Esophagus squamous epithelium (tissue), 5 donors: Measurements from ENCODE around the gene IKBKE. TPM values are rescaled to one million over a fixed set of nuclear protein-coding genes. Genes with fewer than 3 reads are reported as not detected.
A peak's percentile ranks its signal among the peaks of the same experiment; 100 is the strongest.

Source experiments
- DNase-seq: peaks from one replicate; lab custom pipeline; 2025; lab: John Stamatoyannopoulos, UW
- H3K27ac ChIP-seq, 4 donors: fragments of 200-600 bp; sonication (generic); one replicate each; pipeline ENCODE4 v1.5.1; 2016 to 2019; ENCODE audit warnings: mild to moderate bottlenecking in 1 of 4
- H3K27me3 ChIP-seq, 4 donors: fragments of 200-600 bp; sonication (generic); 1 replicate in 3 of 4; 2 replicates in 1 of 4; pipeline versions ENCODE4 v1.5.1 to v1.6.0; 2017 to 2021; ENCODE audit warnings: antibody characterized with exemption in 1 of 4
- H3K36me3 ChIP-seq, 3 donors: fragments of 200-600 bp; sonication (generic); one replicate each; pipeline ENCODE4 v1.5.1; 2016 to 2019
- H3K4me1 ChIP-seq, 3 donors: fragments of 200-600 bp; sonication (generic); one replicate each; pipeline ENCODE4 v1.5.1; 2017 to 2019
- H3K4me3 ChIP-seq, 4 donors: fragments of 200-600 bp; sonication (generic); 1 replicate in 3 of 4; 2 replicates in 1 of 4; pipeline ENCODE4 v1.5.1; 2016 to 2019; ENCODE audit warnings: mild to moderate bottlenecking in 2 of 4, moderate library complexity in 1 of 4
- H3K9me3 ChIP-seq, 3 donors: fragments of 200-600 bp; sonication (generic); one replicate each; pipeline ENCODE4 v1.5.1; 2016 to 2019
- CTCF ChIP-seq, 6 experiments: fragments of 450-650 bp in 4 of 6; fragments of 200-600 bp in 2 of 6; sonication (generic) in 2 of 6; IDR thresholded peaks; one replicate each; pipeline ENCODE4 v1.5.1; 2016 to 2019; ENCODE audit warnings: antibody characterized with exemption in 6 of 6, mild to moderate bottlenecking in 4 of 6, moderate library complexity in 4 of 6
- POLR2A ChIP-seq, 4 donors: fragments of 450-650 bp; IDR thresholded peaks; one replicate each; pipeline ENCODE4 v1.6.1; 2017; ENCODE audit warnings: antibody characterized with exemption in 4 of 4, mild to moderate bottlenecking in 4 of 4, moderate library complexity in 3 of 4
- WGBS, 2 donors: methylation state at CpG; one replicate each; pipeline ENCODE4 v1.1.5; 2018; 5-methylcytosine and 5-hydroxymethylcytosine counted together
- intact Hi-C: fragments of 100-400 bp; cut with DNase I; formaldehyde crosslinking; loops from one replicate; pipeline ENCODE4 v1.15.0; 2022
- total RNA-seq, 4 donors: library from RNA; depleted of rRNA; stranded (reverse); fragments of >200 nt; gene quantifications; one replicate each; pipeline ENCODE4 v1.1.0, GENCODE V29; 2016
- donor health status: DM: yes; HTN: yes; CAD: no.

The IKBKE gene
- total RNA-seq, 4 donors from 2014 or later: 12.6 to 23.7 (median 18.1) TPM

DNA sequence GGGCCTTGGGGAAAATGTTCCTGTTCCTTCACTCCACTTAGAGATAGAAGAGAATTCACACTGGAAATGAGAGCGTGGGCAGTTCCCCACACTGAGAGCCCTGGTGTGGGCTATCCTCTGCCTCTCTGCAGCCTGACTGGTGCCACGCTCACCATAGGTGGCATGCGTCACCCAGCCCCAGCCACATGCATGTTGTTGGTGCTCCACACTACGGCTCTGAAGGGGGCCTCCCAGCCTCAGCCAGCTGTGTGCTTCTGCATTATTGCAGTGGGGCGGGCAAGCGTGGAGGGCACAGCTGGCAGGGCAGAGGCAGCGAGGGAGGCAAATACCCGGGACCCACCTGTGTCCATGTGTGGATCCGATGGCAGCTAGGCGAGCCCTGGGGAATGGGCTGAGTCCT, 22.3 kb downstream of the IKBKE start:
- DNase-seq: no peak
- no peak overlapping the region for H3K4me3 ChIP-seq
- no peaks in the 10 kb centered on the region for H3K27me3 ChIP-seq
- no peaks in the 10 kb centered on the region for H3K9me3 ChIP-seq
- 100% methylated on average over 5 of the region's 10 CpGs; no CpG with 5 or more reads in 1 of the 2 donors for WGBS, 2 donors
- TF ChIP-seq POLR2A (IDR thresholded peaks at IDR 0.05) (no peak), CTCF (IDR thresholded peaks at IDR 0.05) (no peak)
- no peak overlapping the region for H3K27ac ChIP-seq
- peaks cover 11 to 43% (median 22%) of the 10 kb centered on the region in 3 donors for H3K4me1 ChIP-seq
- intact Hi-C loops: loop anchor here (5.0 kb wide), 1 partner anchor 90 kb away; no protein-coding TSS in a partner anchor
- peaks cover 0 to 64% (median 10%) of the 10 kb centered on the region in 3 donors for H3K36me3 ChIP-seq

DNA sequence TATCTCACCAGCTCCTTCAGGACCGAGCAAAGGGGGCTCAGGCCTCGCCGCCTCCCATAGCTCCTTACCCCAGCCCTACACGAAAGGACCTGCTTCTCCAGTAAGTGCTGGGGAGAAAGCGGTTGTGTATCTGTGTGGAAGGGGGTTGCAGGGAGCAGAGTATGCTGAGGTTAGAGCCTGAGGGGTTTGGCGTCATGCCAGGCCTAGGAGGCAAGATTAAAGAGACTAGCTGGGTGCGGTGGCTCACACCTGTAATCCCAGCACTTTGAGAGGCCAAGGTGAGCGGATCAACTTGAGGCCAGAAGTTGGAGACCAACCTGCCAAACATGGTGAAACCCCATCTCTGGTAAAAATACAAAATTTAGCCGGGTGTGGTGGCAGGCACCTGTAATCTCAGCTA, 23.0 kb downstream of the IKBKE start:
- H3K4me3 ChIP-seq: no peak overlapping the region
- H3K36me3 ChIP-seq: peaks cover 0 to 57% (median 10%) of the 10 kb centered on the region in 3 donors
- TF ChIP-seq CTCF (IDR thresholded peaks at IDR 0.05): no peak
- no peak for TF ChIP-seq POLR2A (IDR thresholded peaks at IDR 0.05)
- intact Hi-C loops: loop anchor here (5.0 kb wide), 1 partner anchor 89 kb away; no protein-coding TSS in a partner anchor
- no peak for DNase-seq
- H3K4me1 ChIP-seq: peaks cover 11 to 44% (median 22%) of the 10 kb centered on the region in 3 donors
- H3K9me3 ChIP-seq: no peaks in the 10 kb centered on the region
- H3K27me3 ChIP-seq: no peaks in the 10 kb centered on the region
- no peak overlapping the region for H3K27ac ChIP-seq
- WGBS, 2 donors: 73 to 89% methylated on average over 5 to 9 of the region's 9 CpGs

GRCh38 chr1:206495011-206495461, 24.8 kb downstream of the IKBKE start:
- Histone ChIP-seq H3K36me3 (peaks cover 0 to 53% (median 10%) of the 10 kb centered on the region in 3 donors), H3K27me3 (no peaks in the 10 kb centered on the region), H3K9me3 (no peaks in the 10 kb centered on the region), H3K4me3 (no peak overlapping the region), H3K27ac (peak overlapping the region in 3 of 4 donors; percentile 22 to 59 (median 55)), H3K4me1 (peaks cover 11 to 43% (median 22%) of the 10 kb centered on the region in 3 donors)
- WGBS, 2 donors: 63 to 75% methylated on average over 6 of the region's 6 CpGs
- intact Hi-C loops: no loop called here
- TF ChIP-seq POLR2A (IDR thresholded peaks at IDR 0.05) (no peak), CTCF (IDR thresholded peaks at IDR 0.05) (no peak)
- DNase-seq: no peak

DNA sequence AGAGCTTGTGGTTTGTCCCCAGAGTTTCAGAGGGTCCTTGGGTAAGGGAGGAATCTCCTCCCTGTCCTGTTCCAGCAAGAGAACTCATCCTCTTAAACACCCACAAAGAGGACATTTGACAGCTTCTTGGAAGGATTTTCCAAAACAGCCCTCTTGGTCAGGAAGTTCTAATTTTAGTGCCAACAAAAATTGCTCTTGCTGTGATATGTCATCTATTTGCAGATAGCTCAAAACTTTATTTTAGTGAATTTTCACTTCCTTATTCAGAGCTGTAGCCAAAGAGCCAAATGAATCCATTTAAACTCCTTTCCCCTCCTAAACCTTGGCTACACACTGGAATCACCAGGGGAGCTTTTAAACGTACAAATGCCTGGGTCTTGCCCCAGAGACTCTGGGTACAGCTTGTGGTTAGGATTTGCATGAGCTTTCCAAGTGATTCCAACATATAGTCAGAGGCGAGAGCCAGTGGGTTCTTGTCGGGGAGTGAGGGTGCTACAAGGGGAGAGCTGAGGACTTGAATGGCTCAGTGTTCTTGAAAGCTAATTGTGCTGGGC, 25.3 kb downstream of the IKBKE start:
- no peak for DNase-seq
- Histone ChIP-seq H3K27ac (peak overlapping the region in 3 of 4 donors; percentile 22 to 59 (median 55)), H3K27me3 (no peaks in the 10 kb centered on the region), H3K4me1 (peaks cover 8 to 43% (median 22%) of the 10 kb centered on the region in 3 donors), H3K4me3 (no peak overlapping the region), H3K9me3 (no peaks in the 10 kb centered on the region), H3K36me3 (peaks cover 0 to 50% (median 10%) of the 10 kb centered on the region in 3 donors)
- intact Hi-C loops: no loop called here
- TF ChIP-seq POLR2A (IDR thresholded peaks at IDR 0.05): no peak
- no peak for TF ChIP-seq CTCF (IDR thresholded peaks at IDR 0.05)
- WGBS, 2 donors: 56 to 62% methylated on average over 3 of the region's 3 CpGs

- H3K9me3 ChIP-seq: no peaks in the 10 kb centered on the region
- H3K36me3 ChIP-seq: peaks cover 0 to 43% (median 9%) of the 10 kb centered on the region in 3 donors
- H3K27me3 ChIP-seq: no peaks in the 10 kb centered on the region
- H3K27ac ChIP-seq: peak overlapping the region in 3 of 4 donors; percentile 22 to 59 (median 50)
- H3K4me3 ChIP-seq: no peak overlapping the region
- TF ChIP-seq CTCF (IDR thresholded peaks at IDR 0.05) (no peak), POLR2A (IDR thresholded peaks at IDR 0.05) (no peak)
- intact Hi-C loops: no loop called here
- peaks cover 12 to 45% (median 29%) of the 10 kb centered on the region in 3 donors for H3K4me1 ChIP-seq
- 29 to 40% methylated on average over 5 of the region's 6 CpGs for WGBS, 2 donors
- DNase-seq: no peak
Measured at GRCh38 chr1:206496131-206496793, 26.0 kb downstream of the IKBKE start.
